CD4-positive, alpha-beta T cell (primary cell): ENCODE measurements around the gene NPS. TPM values are rescaled to one million over a fixed set of nuclear protein-coding genes. Genes with fewer than 3 reads are reported as not detected.

ENCODE experiments used
- ATAC-seq: fragments of 200-7000 bp; cut with Tn5 transposase; one replicate; pipeline ENCODE4 v1.10.0; 2022; ENCODE audit warnings: mild to moderate bottlenecking; ENCODE audit not compliant: poor library complexity
- CTCF ChIA-PET: fragments of 350-600 bp; sonication (Branson Sonifier 250); formaldehyde crosslinking; loops from one replicate; lab custom pipeline; 2021; ENCODE audit warnings: antibody characterized with exemption, inconsistent platforms; lab: Charles Lee
- POLR2A ChIA-PET: fragments of 350-600 bp; sonication (Branson Sonifier 250); formaldehyde crosslinking; loops from one replicate; lab custom pipeline; 2021; ENCODE audit warnings: antibody characterized with exemption, inconsistent platforms; lab: Charles Lee
- DNase-seq, 14 experiments: peaks; one replicate each; pipeline ENCODE4 v3.0.0-alpha.2; 2013 to 2020; ENCODE audit warnings: mixed read lengths in 2 of 14
- H3K27ac ChIP-seq, 2 donors: one replicate each; pipeline versions ENCODE4 v1.5.1 to v1.7.0; 2013; ENCODE audit warnings: low read length in 2 of 2, low read depth in 1 of 2, mild to moderate bottlenecking in 1 of 2
- H3K27me3 ChIP-seq, 2 experiments: 1 replicate in 1 of 2; 2 replicates in 1 of 2; pipeline versions ENCODE4 v1.6.1 to v1.7.0; 2013; ENCODE audit warnings: low read length in 2 of 2, control low read depth in 1 of 2, mild to moderate bottlenecking in 1 of 2, moderate library complexity in 1 of 2; ENCODE audit not compliant: insufficient read depth in 2 of 2, control insufficient read depth in 1 of 2
- H3K36me3 ChIP-seq: one replicate; pipeline ENCODE4 v1.6.1; 2013; ENCODE audit warnings: low read length, control low read depth; ENCODE audit not compliant: insufficient read depth
- H3K4me1 ChIP-seq: one replicate; pipeline ENCODE4 v1.6.1; 2013; ENCODE audit warnings: low read length, control low read depth; ENCODE audit not compliant: insufficient read depth
- H3K4me3 ChIP-seq: one replicate; pipeline ENCODE4 v1.5.1; 2013; ENCODE audit warnings: mild to moderate bottlenecking, low read length, moderate library complexity
- H3K9me3 ChIP-seq, 2 experiments: 1 replicate in 1 of 2; 2 replicates in 1 of 2; pipeline versions ENCODE4 v1.6.1 to v1.7.0; 2013; ENCODE audit warnings: low read length in 2 of 2, mild to moderate bottlenecking in 2 of 2, control low read depth in 1 of 2, moderate library complexity in 1 of 2; ENCODE audit not compliant: control insufficient read depth in 1 of 2, insufficient read depth in 1 of 2
- H3K27ac Mint-ChIP-seq: one replicate; pipeline ENCODE4 v1.8.0; 2020; ENCODE audit warnings: mixed read lengths
- H3K27me3 Mint-ChIP-seq: one replicate; pipeline ENCODE4 v1.8.0; 2021; ENCODE audit warnings: mixed read lengths
- H3K36me3 Mint-ChIP-seq: one replicate; pipeline ENCODE4 v1.8.0; 2021; ENCODE audit warnings: low read depth, mixed read lengths
- H3K4me1 Mint-ChIP-seq: one replicate; pipeline ENCODE4 v1.8.0; 2021; ENCODE audit warnings: low read depth, mixed read lengths
- H3K4me3 Mint-ChIP-seq: one replicate; pipeline ENCODE4 v1.8.0; 2020; ENCODE audit warnings: mild to moderate bottlenecking, mixed read lengths
- H3K9me3 Mint-ChIP-seq: one replicate; pipeline ENCODE4 v1.8.0; 2020; ENCODE audit warnings: mixed read lengths
- CTCF ChIP-seq: fragments of 200-600 bp; IDR thresholded peaks from one replicate; pipeline ENCODE4 v1.8.0; 2022; ENCODE audit warnings: antibody characterized with exemption, mild to moderate bottlenecking
- intact Hi-C, 2 experiments: fragments of 100-400 bp; cut with DNase I in 1 of 2; cut with micrococcal nuclease in 1 of 2; formaldehyde crosslinking; loops; one replicate each; pipeline versions ENCODE4 v1.15.1 to v1.9.0; 2023 to 2025; cut with DNase I, micrococcal nuclease
- total RNA-seq, 174 experiments: library from RNA in 2 of 174; stranded (reverse) in 2 of 174; gene quantifications; one replicate each; pipeline ENCODE4 v1.2.3 and lab custom pipeline; 2021 to 2026

Gene NPS
- total RNA-seq, 2 experiments from 2014 or later = not detected

GRCh38 chr10:127563718-127564553 is 14.8 kb downstream of the NPS start:
- Mint-ChIP-seq H3K9me3 (peaks cover 4% of the 10 kb centered on the region), H3K27me3 (peaks cover 28% of the 10 kb centered on the region), H3K4me3 (no peak overlapping the region), H3K36me3 (no peaks in the 10 kb centered on the region), H3K4me1 (no peaks in the 10 kb centered on the region), H3K27ac (no peak overlapping the region)
- Histone ChIP-seq H3K9me3 (no peaks in the 10 kb centered on the region), H3K36me3 (no peaks in the 10 kb centered on the region), H3K4me1 (no peaks in the 10 kb centered on the region), H3K4me3 (no peak overlapping the region), H3K27me3 (no peaks in the 10 kb centered on the region), H3K27ac (no peak overlapping the region)
- CTCF ChIA-PET = no interaction called here
- intact Hi-C loops = loop anchor here in 1 of 2 experiments (5.0 kb wide), 1 partner anchor 588 kb away; no protein-coding TSS in a partner anchor
- TF ChIP-seq CTCF = peak; percentile 35
- DNase-seq (peak in 6 of 14 experiments; percentile 1 to 38 (median 16)), ATAC-seq (no peak)
- POLR2A ChIA-PET = no interaction called here

- intact Hi-C loops = loop anchor here in 1 of 2 experiments (5.0 kb wide), 1 partner anchor 588 kb away; no protein-coding TSS in a partner anchor
- Histone ChIP-seq H3K27me3 (no peaks in the 10 kb centered on the region), H3K9me3 (no peaks in the 10 kb centered on the region), H3K4me3 (no peak overlapping the region), H3K27ac (no peak overlapping the region), H3K4me1 (no peaks in the 10 kb centered on the region), H3K36me3 (no peaks in the 10 kb centered on the region)
- no peak overlapping the region for H3K27ac Mint-ChIP-seq
- no peaks in the 10 kb centered on the region for H3K9me3 Mint-ChIP-seq
- no peak for TF ChIP-seq CTCF
- ChIA-PET POLR2A (no interaction called here), CTCF (no interaction called here)
- DNase-seq (no peak), ATAC-seq (no peak)
- H3K36me3 Mint-ChIP-seq = no peaks in the 10 kb centered on the region
- no peaks in the 10 kb centered on the region for H3K4me1 Mint-ChIP-seq
- peaks cover 34% of the 10 kb centered on the region for H3K27me3 Mint-ChIP-seq
- H3K4me3 Mint-ChIP-seq = no peak overlapping the region
These were observed 15.5 kb downstream of the NPS start for GRCh38 chr10:127564644-127565043.

- peaks cover 38% of the 10 kb centered on the region for H3K27me3 Mint-ChIP-seq
- no peak overlapping the region for H3K27ac ChIP-seq
- H3K4me1 ChIP-seq = no peaks in the 10 kb centered on the region
- H3K9me3 Mint-ChIP-seq = no peaks in the 10 kb centered on the region
- H3K4me3 Mint-ChIP-seq = no peak overlapping the region
- no peaks in the 10 kb centered on the region for H3K27me3 ChIP-seq
- POLR2A ChIA-PET = no interaction called here
- intact Hi-C loops = no loop called here
- no peaks in the 10 kb centered on the region for H3K36me3 Mint-ChIP-seq
- DNase-seq = no peak
- H3K9me3 ChIP-seq = no peaks in the 10 kb centered on the region
- H3K27ac Mint-ChIP-seq = no peak overlapping the region
- TF ChIP-seq CTCF = no peak
- H3K36me3 ChIP-seq = no peaks in the 10 kb centered on the region
- no peak for ATAC-seq
- CTCF ChIA-PET = no interaction called here
- no peaks in the 10 kb centered on the region for H3K4me1 Mint-ChIP-seq
- no peak overlapping the region for H3K4me3 ChIP-seq
These were observed 16.5 kb downstream of the NPS start for GRCh38 chr10:127565583-127565982.
